DOHH2 (cell line): ENCODE data around the gene GPC5.

Experiments used
- H3F3A ChIP-seq: fragments of 200-600 bp; sonication (generic), shearing (Covaris generic); 2 replicates; pipeline ENCODE4 v1.6.0; 2016; ENCODE audit warnings: antibody characterized with exemption, mild to moderate bottlenecking; ENCODE audit not compliant: control insufficient read depth, insufficient read depth
- H3K27ac ChIP-seq: fragments of 200-600 bp; sonication (generic); 2 replicates; pipeline ENCODE4 v1.5.1; 2014; ENCODE audit warnings: low read depth, mild to moderate bottlenecking, low read length, moderate library complexity
- H3K27me3 ChIP-seq: fragments of 200-600 bp; sonication (generic); 2 replicates; pipeline ENCODE4 v1.6.1; 2014; ENCODE audit warnings: mild to moderate bottlenecking, low read length, mixed read lengths; ENCODE audit not compliant: control insufficient read depth
- H3K36me3 ChIP-seq: fragments of 200-600 bp; sonication (generic); 2 replicates; pipeline ENCODE4 v1.6.1; 2014; ENCODE audit warnings: mild to moderate bottlenecking, low read length, moderate library complexity, mixed read lengths; ENCODE audit not compliant: control insufficient read depth
- H3K4me1 ChIP-seq: fragments of 200-600 bp; sonication (generic); 2 replicates; pipeline ENCODE4 v1.6.1; 2014; ENCODE audit warnings: mild to moderate bottlenecking, low read length, mixed read lengths; ENCODE audit not compliant: control insufficient read depth
- H3K4me2 ChIP-seq: fragments of 200-600 bp; sonication (generic); 2 replicates; pipeline ENCODE4 v1.6.0; 2014; ENCODE audit warnings: mild to moderate bottlenecking, low read length, moderate library complexity
- H3K4me3 ChIP-seq: fragments of 200-600 bp; sonication (generic); 2 replicates; pipeline ENCODE4 v1.5.1; 2014; ENCODE audit warnings: mild to moderate bottlenecking, low read length, mixed read lengths
- H3K79me2 ChIP-seq: fragments of 200-600 bp; sonication (generic); 2 replicates; pipeline ENCODE4 v1.6.1; 2014; ENCODE audit warnings: mild to moderate bottlenecking, low read length, mixed read lengths; ENCODE audit not compliant: control insufficient read depth
- H3K9me2 ChIP-seq: fragments of 200-600 bp; sonication (generic); replicated peaks from 2 replicates; pipeline ENCODE4 v1.6.1; 2014; ENCODE audit warnings: mild to moderate bottlenecking, low read length, mixed read lengths; ENCODE audit not compliant: control insufficient read depth
- H3K9me3 ChIP-seq: fragments of 200-600 bp; sonication (generic); 2 replicates; pipeline ENCODE4 v1.6.1; 2014; ENCODE audit warnings: antibody characterized with exemption, low read length, mixed read lengths; ENCODE audit not compliant: control insufficient read depth, insufficient read depth
- H4K20me1 ChIP-seq: fragments of 200-600 bp; sonication (generic); 2 replicates; pipeline ENCODE4 v1.6.0; 2014; ENCODE audit warnings: low read depth, mild to moderate bottlenecking, antibody characterized with exemption, low read length, moderate library complexity; ENCODE audit not compliant: control insufficient read depth, insufficient read depth
- EZH2phosphoT487 ChIP-seq: fragments of 200-600 bp; sonication (generic); IDR thresholded peaks from 2 replicates; pipeline ENCODE4 v1.6.1; 2017; ENCODE audit warnings: borderline replicate concordance, mild to moderate bottlenecking, antibody characterized with exemption, low read length, moderate library complexity, mixed read lengths
- TF ChIP-seq, protein P1 (sequence below): fragments of 200-600 bp; sonication (generic); IDR thresholded peaks from one replicate; pipeline ENCODE4 v1.5.1; 2014; ENCODE audit warnings: antibody characterized with exemption, mild to moderate bottlenecking, low read depth, low read length; ENCODE audit not compliant: poor library complexity, severe bottlenecking

The GPC5 gene

GRCh38 chr13:91704398-91704797 is 306.0 kb downstream of the GPC5 start:
- H3K9me3 ChIP-seq: no peaks in the 10 kb centered on the region
- H3K4me2 ChIP-seq: no peak overlapping the region
- no peaks in the 10 kb centered on the region for H3F3A ChIP-seq
- TF ChIP-seq, protein P1, sequence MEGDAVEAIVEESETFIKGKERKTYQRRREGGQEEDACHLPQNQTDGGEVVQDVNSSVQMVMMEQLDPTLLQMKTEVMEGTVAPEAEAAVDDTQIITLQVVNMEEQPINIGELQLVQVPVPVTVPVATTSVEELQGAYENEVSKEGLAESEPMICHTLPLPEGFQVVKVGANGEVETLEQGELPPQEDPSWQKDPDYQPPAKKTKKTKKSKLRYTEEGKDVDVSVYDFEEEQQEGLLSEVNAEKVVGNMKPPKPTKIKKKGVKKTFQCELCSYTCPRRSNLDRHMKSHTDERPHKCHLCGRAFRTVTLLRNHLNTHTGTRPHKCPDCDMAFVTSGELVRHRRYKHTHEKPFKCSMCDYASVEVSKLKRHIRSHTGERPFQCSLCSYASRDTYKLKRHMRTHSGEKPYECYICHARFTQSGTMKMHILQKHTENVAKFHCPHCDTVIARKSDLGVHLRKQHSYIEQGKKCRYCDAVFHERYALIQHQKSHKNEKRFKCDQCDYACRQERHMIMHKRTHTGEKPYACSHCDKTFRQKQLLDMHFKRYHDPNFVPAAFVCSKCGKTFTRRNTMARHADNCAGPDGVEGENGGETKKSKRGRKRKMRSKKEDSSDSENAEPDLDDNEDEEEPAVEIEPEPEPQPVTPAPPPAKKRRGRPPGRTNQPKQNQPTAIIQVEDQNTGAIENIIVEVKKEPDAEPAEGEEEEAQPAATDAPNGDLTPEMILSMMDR: no peak
- TF ChIP-seq EZH2phosphoT487: no peak
- H3K36me3 ChIP-seq: no peaks in the 10 kb centered on the region
- no peaks in the 10 kb centered on the region for H3K4me1 ChIP-seq
- no peak overlapping the region for H3K27ac ChIP-seq
- H4K20me1 ChIP-seq: no peaks in the 10 kb centered on the region
- H3K9me2 ChIP-seq: no peaks in the 10 kb centered on the region
- H3K27me3 ChIP-seq: no peaks in the 10 kb centered on the region
- H3K79me2 ChIP-seq: no peaks in the 10 kb centered on the region
- H3K4me3 ChIP-seq: no peak overlapping the region

DNA sequence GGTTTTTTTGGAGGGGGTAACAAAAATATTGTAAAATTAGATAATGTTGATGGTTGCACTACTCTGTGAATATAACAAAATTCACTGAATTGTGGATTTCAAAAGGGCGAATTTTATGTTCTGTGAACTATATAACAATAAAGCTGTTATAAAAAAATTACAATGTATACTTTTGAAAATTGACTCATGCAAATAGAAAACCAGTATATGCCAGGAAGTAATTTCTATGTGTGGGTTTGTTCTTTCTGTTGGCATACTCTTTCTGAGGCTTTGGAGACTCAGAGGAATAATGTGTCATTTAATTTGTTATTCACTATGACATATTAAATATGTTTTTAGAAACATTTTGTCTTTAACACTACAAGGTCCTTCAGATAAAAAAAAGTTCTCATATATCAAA is 310.1 kb downstream of the GPC5 start:
- TF ChIP-seq, protein P1: no peak
- no peak for TF ChIP-seq EZH2phosphoT487
- Histone ChIP-seq H3K9me2 (no peaks in the 10 kb centered on the region), H4K20me1 (no peaks in the 10 kb centered on the region), H3K4me2 (no peak overlapping the region), H3K27me3 (no peaks in the 10 kb centered on the region), H3K4me3 (no peak overlapping the region), H3K4me1 (no peaks in the 10 kb centered on the region), H3F3A (no peaks in the 10 kb centered on the region), H3K36me3 (no peaks in the 10 kb centered on the region), H3K79me2 (no peaks in the 10 kb centered on the region), H3K9me3 (no peaks in the 10 kb centered on the region), H3K27ac (no peak overlapping the region)

DNA sequence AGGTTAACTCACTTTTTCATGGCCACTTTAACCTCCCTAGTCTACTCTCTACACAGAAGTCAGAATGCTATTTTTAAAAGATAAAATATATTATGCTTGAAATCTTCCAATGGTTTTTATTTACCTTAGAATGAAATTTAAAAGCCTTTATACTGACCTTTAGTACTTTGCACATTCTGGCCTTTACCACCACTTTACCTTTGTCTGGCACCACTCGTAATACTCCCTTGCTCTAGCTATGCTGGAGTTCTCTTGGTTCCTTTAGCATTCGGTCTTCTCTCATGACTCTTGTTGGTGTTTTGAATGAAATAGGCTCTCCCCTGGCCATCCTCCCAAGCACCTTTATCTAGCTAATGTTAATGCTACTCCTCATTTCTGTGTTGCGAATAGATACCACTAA is 310.8 kb downstream of the GPC5 start:
- H3F3A ChIP-seq: no peaks in the 10 kb centered on the region
- H3K9me3 ChIP-seq: no peaks in the 10 kb centered on the region
- no peak overlapping the region for H3K4me3 ChIP-seq
- H3K4me2 ChIP-seq: no peak overlapping the region
- TF ChIP-seq EZH2phosphoT487: no peak
- TF ChIP-seq, protein P1: no peak
- no peaks in the 10 kb centered on the region for H3K36me3 ChIP-seq
- no peak overlapping the region for H3K27ac ChIP-seq
- no peaks in the 10 kb centered on the region for H3K27me3 ChIP-seq
- no peaks in the 10 kb centered on the region for H3K4me1 ChIP-seq
- H4K20me1 ChIP-seq: no peaks in the 10 kb centered on the region
- H3K9me2 ChIP-seq: no peaks in the 10 kb centered on the region
- H3K79me2 ChIP-seq: no peaks in the 10 kb centered on the region

DNA sequence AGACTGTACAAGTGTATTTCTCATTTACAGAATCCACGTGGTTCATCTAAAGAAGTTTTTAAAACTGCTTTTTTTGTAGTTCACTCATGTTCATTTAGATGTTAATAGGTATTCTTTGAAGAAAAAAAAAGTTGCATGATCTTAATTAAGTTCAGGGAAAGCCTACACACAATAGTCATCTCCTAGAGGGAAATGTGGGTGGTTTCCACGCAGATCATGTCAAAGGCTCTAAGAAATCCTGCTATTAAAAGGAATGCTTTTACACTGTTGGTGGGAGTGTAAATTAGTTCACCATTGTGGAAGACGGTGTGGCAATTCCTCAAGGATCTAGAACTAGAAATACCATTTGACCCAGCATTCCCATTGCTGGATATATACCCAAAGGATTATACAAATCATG is 312.3 kb downstream of the GPC5 start:
- TF ChIP-seq EZH2phosphoT487: no peak
- TF ChIP-seq, protein P1: no peak
- Histone ChIP-seq H3K4me1 (no peaks in the 10 kb centered on the region), H4K20me1 (no peaks in the 10 kb centered on the region), H3F3A (no peaks in the 10 kb centered on the region), H3K4me2 (no peak overlapping the region), H3K4me3 (no peak overlapping the region), H3K27me3 (no peaks in the 10 kb centered on the region), H3K9me2 (no peaks in the 10 kb centered on the region), H3K79me2 (no peaks in the 10 kb centered on the region), H3K36me3 (no peaks in the 10 kb centered on the region), H3K27ac (no peak overlapping the region), H3K9me3 (no peaks in the 10 kb centered on the region)
